ENCODE data around the gene TSPYL4. TPM values are rescaled to one million over a fixed set of nuclear protein-coding genes. Genes with fewer than 3 reads are reported as not detected.

Gene TSPYL4
- total RNA-seq, 1 donor from 2014 or later, result 8.8 TPM

GRCh38 chr6:116279232-116280160 lies 25.6 kb upstream of the TSPYL4 start, which contains the start of gene TSPYL1:
Gene TSPYL1 (minus strand): TSS chr6:116279930. CDS start chr6:116279830, 100 bp downstream.
- Histone ChIP-seq H3K36me3 (peaks cover 0 to 17% of the 10 kb centered on the region in 2 donors), H3K27ac (peak within 1 kb of the TSS; percentile 99 to 100), H3K4me3 (peak within 1 kb of the TSS; percentile 93 to 95), H3K9me3 (no peaks in the 10 kb centered on the region), H3K4me1 (peaks cover 4 to 31% of the 10 kb centered on the region in 2 donors), H3K27me3 (no peaks in the 10 kb centered on the region)
- TF ChIP-seq, protein P1, sequence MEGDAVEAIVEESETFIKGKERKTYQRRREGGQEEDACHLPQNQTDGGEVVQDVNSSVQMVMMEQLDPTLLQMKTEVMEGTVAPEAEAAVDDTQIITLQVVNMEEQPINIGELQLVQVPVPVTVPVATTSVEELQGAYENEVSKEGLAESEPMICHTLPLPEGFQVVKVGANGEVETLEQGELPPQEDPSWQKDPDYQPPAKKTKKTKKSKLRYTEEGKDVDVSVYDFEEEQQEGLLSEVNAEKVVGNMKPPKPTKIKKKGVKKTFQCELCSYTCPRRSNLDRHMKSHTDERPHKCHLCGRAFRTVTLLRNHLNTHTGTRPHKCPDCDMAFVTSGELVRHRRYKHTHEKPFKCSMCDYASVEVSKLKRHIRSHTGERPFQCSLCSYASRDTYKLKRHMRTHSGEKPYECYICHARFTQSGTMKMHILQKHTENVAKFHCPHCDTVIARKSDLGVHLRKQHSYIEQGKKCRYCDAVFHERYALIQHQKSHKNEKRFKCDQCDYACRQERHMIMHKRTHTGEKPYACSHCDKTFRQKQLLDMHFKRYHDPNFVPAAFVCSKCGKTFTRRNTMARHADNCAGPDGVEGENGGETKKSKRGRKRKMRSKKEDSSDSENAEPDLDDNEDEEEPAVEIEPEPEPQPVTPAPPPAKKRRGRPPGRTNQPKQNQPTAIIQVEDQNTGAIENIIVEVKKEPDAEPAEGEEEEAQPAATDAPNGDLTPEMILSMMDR (IDR thresholded peaks at IDR 0.05), result no peak
- DNase-seq (ENCODE audit: low spot score in 2 of 2), result peak; percentile 88 to 98
- intact Hi-C loops (cut with DNase I), result loop anchor here (1.0 to 10.0 kb wide), 6 partner anchors 25 to 385 kb away; partner anchors contain the start of genes RWDD1, TSPYL4 and ZUP1

- peaks cover 5 to 22% of the 10 kb centered on the region in 2 donors for H3K36me3 ChIP-seq
- H3K4me3 ChIP-seq, result peak overlapping the region; percentile 93 to 95
- no peaks in the 10 kb centered on the region for H3K9me3 ChIP-seq
- peak overlapping the region; percentile 99 to 100 for H3K27ac ChIP-seq
- no peaks in the 10 kb centered on the region for H3K27me3 ChIP-seq
- H3K4me1 ChIP-seq, result peaks cover 4 to 31% of the 10 kb centered on the region in 2 donors
- intact Hi-C loops (cut with DNase I), result loop anchor here (1.0 to 10.0 kb wide), 4 partner anchors 25 to 386 kb away; partner anchors contain the start of genes RWDD1, TSPYL4 and ZUP1
- DNase-seq (ENCODE audit: low spot score in 2 of 2), result no peak
- TF ChIP-seq, protein P1 (IDR thresholded peaks at IDR 0.05), result no peak
These were observed 25.0 kb upstream of the TSPYL4 start for GRCh38 chr6:116278854-116279231.

DNA sequence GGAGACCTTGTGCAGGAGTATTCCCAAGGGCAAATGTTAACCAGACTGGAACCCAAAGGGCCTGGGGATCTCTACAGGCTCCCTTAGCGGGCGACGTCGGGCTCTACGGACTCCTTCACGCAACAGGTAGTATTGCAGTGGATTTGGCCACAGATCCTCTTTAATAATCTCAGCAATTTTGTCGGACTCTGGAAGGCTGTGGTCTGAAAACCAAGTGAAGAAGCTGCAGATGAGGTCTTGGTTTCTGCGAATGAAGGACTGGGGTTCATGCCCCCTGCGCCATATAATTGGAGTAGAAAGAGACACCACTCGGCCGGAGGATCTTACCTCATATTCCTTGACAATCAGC lies 24.6 kb upstream of the TSPYL4 start:
- Histone ChIP-seq H3K4me1 (peaks cover 4 to 31% of the 10 kb centered on the region in 2 donors), H3K36me3 (peaks cover 5 to 25% of the 10 kb centered on the region in 2 donors), H3K4me3 (peak overlapping the region; percentile 93 to 95), H3K27ac (peak overlapping the region; percentile 99 to 100), H3K9me3 (no peaks in the 10 kb centered on the region), H3K27me3 (no peaks in the 10 kb centered on the region)
- no peak for DNase-seq (ENCODE audit: low spot score in 2 of 2)
- intact Hi-C loops (cut with DNase I), result loop anchor here (2.0 to 10.0 kb wide), 3 partner anchors 61 to 386 kb away; partner anchors contain the start of genes RWDD1 and ZUP1
- TF ChIP-seq, protein P1 (IDR thresholded peaks at IDR 0.05), result no peak

GRCh38 chr6:116277124-116277523 lies 23.2 kb upstream of the TSPYL4 start:
- no peaks in the 10 kb centered on the region for H3K27me3 ChIP-seq
- H3K9me3 ChIP-seq, result no peaks in the 10 kb centered on the region
- TF ChIP-seq, protein P1 (IDR thresholded peaks at IDR 0.05), result no peak
- peaks cover 8 to 32% of the 10 kb centered on the region in 2 donors for H3K36me3 ChIP-seq
- peak overlapping the region in 1 of 2 donors; percentile 46 for H3K27ac ChIP-seq
- no peak for DNase-seq (ENCODE audit: low spot score in 2 of 2)
- H3K4me1 ChIP-seq, result peaks cover 4 to 31% of the 10 kb centered on the region in 2 donors
- intact Hi-C loops (cut with DNase I), result loop anchor here (5.0 to 10.0 kb wide), 2 partner anchors 60 to 388 kb away; partner anchors contain the start of gene ZUP1
- H3K4me3 ChIP-seq, result peak overlapping the region; percentile 93 to 95

GRCh38 chr6:116271149-116271708 lies 17.4 kb upstream of the TSPYL4 start:
- no peaks in the 10 kb centered on the region for H3K27me3 ChIP-seq
- TF ChIP-seq, protein P1 (IDR thresholded peaks at IDR 0.05), result no peak
- intact Hi-C loops (cut with DNase I), result loop anchor here (10.0 kb wide), 1 partner anchor 394 kb away; the partner anchor contains the start of gene ZUP1
- H3K9me3 ChIP-seq, result no peaks in the 10 kb centered on the region
- peaks cover 0 to 7% of the 10 kb centered on the region in 2 donors for H3K4me1 ChIP-seq
- no peak overlapping the region for H3K4me3 ChIP-seq
- no peak overlapping the region for H3K27ac ChIP-seq
- peaks cover 8 to 21% of the 10 kb centered on the region in 2 donors for H3K36me3 ChIP-seq
- no peak for DNase-seq (ENCODE audit: low spot score in 2 of 2)
